DMS 273 (cell line): ENCODE results near the gene CAB39.

Source experiments
- DNase-seq: peaks from one replicate; lab custom pipeline; 2025; ENCODE audit not compliant: unreplicated experiment; lab: John Stamatoyannopoulos, UW

Gene CAB39

DNA sequence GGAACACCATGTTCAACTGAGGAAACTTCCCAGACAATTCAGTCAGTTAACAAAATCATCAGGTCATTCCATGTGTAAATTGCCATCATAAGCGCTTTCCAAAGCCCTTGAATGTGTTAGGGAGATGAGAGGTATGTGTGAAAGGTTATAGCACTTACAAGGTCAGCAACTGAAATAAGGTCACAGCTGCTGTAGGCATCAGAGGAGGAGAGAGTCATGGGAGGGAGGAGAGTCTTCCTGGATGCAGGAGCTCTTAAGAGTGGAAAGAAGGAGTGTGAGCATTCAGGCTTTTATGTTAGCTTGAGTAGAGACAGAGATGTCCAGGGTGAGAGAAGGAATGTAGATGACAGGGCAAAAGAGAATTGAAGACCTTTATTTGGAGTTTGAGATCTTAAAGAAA is 67.0 kb downstream of the CAB39 start:
- no peak for DNase-seq

DNA sequence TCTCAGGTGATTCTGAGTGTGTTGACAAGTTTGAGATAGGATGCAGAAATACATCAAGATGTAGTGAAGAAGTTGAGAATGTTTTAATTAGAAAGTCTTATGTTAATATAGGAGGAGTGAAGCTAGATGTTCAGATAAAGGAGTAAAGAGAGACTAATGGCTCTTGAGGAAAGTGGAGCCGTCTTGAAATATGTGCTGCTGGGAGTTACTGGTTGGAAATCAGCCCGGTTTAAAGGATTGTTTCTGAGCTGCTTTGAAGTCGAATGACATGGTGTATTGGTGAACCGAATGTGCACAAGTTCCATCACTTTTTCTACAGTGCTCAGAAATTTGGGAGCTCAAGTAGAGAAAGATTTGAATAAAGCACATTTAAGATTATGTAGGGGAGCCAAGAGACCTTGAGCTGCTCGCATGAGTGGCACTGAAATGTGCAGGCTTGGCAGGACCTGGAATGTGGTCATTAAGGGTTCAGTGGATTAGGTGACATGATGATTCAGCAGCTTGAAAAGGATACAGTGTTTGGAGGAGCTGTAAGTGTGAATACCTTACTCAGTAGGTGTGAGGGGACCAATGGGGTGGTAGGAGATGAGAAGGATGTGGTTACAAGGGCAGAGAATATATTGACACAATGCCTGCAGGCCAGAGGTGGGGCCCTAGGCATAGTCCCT is 68.6 kb downstream of the CAB39 start:
- no peak for DNase-seq

DNA sequence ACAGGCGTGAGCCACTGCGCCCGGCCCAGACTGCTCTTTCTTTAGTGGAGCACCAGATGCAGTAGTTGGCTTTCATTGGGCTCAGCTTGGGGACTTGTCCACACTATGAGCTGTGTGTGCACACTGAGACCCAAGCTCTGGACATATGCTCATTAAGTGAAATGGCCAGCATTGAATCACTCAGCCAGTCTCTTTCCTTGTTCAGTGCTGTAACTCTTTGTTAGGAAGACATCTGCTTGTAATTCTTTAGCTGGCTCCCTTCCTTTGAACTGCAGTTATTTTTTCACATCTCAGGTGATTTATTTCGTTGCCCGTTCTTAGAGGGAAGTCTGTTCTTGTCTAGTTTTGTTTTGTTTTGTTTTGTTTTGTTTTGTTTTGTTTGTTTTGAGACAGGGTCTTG is 70.5 kb downstream of the CAB39 start:
- DNase-seq, result no peak

DNA sequence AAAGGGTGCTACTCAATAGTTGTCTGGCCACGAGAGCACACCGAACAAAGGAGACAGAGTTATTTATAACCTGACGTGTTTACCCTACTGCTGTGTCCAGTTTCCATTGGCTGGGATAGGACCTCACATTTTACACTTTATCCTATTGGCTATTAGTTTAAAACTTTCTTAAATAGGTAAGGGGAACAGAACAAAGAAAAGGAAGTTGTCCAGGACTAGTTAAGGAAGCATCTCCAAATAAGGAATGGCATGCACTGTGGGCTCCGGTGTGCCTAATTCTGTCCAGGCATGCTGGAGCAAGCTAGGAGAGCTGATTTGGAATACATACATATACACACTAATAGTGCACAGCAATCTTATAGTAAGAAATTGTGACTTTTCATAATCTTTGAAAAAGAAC is 72.2 kb downstream of the CAB39 start:
- DNase-seq, result no peak

DNA sequence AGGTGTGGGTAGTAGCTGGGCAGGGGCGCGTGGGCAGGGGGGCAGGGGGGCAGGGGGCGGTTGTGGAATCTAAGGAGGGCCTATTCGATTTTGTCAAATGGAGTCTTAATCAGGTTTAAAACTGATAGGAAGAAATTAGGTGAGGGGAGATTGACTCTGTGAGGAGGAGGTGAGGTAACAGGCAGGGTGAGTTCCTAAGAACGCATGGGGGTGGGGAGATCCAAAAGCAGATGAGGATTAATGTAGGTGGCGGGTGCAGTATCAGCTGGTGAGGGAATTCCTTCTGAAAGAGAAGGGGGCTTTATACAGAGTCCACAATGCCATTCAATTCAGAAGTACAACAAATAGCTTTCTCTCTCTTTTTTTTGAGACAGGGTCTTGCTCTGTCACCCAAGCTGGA is 72.7 kb downstream of the CAB39 start:
- no peak for DNase-seq

DNA sequence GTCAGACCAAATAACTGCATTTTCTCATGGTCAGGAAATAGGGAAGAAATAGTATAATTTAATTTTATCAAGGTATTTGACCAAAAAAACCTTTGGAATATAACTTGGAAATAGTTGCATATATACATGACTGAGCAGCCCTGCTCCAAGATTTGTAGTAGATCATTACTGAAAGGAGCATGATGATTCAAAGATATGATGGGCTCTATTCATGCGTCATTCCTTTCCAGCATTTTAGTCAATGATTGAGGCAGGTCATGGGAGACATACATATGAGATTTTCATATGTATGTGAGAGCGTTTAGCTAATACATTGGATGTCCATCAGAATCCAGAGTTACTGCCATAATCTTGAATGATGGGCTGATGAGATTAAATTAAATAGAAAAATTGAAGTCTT is 74.5 kb downstream of the CAB39 start:
- no peak for DNase-seq

DNA sequence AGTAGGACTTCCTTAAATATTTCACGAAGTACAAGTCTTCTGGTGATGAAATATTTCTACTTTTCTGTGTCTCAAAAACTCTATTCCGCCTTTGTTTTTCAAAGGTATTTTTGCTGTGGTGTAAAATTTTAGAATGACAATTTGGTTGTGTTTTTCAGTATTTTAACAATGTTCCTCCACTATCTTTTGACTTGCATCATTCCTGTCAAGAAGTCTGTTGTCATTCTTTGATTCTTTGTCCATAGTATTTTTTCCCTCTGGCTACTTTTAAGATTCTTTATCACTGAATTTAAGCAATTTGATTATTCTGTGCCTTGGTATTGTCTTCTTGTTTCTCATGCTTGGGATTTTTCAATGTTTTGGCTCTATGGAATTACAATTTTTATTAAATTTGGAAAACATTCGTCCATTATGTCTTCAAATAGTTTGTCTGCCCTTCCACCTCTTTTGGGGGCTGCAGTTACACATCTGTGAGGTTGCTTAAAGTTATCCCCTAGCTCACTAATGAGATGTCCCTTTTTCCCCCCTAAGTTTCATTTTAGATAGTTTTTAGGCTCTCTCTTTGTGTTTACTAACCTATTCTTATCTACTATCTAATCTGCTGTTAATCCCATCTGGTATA is 76.0 kb downstream of the CAB39 start:
- no peak for DNase-seq

DNA sequence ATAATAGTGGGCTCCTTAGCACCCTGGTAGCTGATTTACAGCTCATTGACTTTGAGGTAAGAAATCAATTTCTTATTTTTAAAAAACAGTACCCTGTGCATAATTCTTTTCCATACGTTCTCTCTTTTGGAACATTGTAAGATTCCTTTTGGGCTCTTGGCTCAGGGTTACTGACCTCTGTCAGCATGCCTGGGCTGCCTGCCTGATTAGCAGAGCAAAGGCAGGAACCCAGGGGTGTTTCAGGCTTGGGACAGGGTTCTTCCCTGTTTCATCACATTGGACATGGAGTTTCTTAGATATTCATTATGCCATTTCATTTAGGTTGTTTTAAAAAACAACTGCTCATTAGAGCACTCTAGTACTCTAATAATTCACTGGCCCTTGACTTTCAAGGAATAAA is 78.3 kb downstream of the CAB39 start:
- no peak for DNase-seq

DNA sequence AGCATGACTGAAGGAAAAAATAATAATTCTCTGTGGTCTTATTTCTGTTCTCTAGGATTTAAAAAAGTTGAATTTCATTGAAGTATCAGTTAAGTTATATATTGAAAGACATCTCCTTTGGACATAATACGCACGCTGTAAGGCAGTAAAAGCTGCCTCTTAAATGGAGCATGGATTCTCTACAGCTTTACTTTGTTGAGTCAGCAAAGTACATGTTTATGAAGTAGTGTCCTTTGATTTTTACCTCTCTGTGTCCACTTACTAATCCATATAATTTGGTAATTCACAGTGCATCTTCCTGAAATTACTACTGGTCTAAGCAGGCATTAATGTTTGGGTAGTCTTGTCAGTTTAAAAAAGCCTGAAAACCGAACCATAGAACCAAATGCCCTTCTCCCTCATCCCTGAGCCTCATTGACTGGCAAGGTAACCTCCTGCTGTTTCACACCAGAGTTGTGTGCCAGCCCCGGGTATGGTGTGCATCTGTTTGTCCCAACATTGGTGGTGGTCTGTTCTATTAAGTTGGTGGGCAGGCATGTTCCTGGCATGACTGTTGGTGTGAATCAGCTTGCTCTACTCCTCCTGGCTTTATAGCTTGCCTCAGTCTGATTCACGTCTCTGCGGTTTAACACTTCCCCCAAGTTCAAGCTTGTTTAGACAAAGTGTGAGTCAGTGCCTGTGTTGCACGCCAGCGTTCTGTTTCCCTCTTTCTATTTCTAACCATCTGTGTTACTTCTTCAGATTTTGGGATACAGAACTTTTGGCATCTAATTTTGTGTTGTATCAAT is 81.1 kb downstream of the CAB39 start:
- DNase-seq, result no peak

DNA sequence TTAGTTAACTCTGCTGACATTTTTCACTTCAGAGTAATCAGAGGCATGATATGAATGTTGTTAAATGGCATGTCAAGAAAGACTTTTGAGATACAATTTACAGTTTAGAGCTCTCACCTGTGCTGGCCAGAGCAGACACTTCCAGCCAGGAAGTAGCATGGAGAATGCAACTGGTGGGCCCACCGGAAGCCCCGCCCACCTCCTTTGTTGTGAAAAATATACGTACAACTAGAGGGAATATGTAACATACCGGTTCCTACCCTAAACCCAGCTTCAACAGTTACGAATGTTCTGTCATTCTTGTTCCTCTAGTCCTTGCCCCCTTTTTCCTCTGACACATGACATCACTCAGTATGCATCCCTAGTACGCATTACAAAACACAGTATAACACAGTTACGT is 81.9 kb downstream of the CAB39 start:
- no peak for DNase-seq

DNA sequence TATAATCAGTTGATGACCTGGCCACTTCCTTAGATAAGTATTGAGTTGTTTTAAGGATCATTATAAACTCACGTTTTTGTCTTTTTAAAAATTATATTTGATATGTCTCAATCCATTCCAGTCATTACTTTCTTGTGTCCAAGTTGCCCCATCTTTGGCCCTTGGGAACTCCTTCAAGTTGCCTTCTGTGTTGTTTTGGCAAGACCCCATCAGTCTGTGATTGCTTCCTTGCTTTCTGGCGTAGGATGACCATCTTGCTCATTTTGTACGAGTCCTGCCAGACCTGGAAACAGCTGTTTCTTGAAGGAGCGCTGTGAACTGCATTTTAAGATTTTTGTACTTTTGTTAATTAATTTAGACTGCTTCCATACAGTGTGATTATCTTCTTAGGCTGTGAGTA is 83.2 kb downstream of the CAB39 start:
- no peak for DNase-seq

DNA sequence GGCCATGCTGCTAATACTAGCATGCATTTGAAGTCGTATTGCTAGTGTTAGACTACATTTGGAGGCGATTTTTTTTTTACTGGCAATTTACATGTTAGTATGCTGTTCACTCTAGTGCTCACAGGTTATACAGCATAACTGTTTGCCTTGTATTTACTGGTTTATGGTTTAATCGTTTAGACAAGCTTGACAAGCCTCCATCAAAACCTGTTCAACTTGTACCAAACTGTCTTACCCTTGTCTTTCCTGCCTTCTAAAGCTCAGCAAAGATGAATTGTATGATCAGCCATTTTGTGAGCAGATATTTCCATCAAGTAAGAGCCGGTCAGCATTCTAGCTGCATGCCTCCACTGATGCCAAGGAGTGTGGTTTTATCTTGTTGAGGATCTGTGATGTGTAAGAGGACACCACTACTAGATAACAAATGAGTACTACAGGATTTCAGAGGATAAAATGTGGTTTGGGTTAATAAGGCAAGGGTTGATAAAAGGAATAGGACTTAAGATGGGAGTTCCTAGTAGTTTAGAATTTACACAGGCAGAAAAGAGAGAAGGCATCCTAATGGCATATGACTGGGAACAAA is 83.7 kb downstream of the CAB39 start:
- no peak for DNase-seq

DNA sequence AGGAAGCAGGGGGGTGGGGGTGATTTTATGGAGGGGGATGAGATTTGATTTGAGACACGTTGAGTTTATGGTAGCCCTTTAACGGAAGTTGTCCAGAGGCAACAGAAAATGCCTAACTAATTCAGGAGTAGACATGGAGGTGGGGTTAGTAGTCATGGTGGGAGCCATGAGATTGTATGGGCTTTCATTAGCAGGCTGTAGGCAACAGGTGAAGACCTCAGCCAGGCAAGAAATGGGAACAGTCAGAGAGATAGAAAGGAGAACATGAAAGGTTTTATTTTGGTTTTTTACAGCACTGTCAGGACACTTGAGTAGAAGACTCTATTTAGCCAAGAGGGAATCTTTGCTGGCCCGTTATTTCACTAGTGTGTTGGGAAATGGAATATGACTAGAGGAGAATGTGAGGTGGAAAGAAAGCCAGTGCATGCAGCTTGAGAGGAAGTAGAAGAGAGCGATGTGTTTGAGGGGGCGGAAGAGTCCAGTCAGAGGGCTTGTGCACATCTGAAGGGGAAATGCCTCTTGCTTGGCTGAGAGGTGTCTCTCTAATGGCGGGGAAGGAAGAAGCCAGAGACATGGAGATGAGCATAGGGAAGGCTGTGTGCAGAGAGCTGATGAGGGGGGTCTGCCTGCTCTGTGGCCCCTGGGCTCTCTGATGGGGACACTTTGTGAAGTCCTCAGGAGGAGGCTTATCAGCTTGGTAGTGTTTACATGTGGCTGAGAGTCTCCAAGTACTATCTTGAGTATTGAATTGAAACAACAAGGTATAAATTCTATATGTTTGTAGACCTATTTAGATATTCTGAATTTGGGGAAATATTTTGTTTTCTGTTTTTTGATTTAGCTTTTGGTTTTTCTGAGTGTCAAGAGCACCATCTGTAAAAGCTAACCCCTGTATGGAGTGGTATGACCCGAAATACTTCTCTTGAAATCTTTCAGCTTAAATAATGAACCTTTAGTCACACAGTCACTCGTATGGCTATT is 85.2 kb downstream of the CAB39 start:
- DNase-seq, result no peak

DNA sequence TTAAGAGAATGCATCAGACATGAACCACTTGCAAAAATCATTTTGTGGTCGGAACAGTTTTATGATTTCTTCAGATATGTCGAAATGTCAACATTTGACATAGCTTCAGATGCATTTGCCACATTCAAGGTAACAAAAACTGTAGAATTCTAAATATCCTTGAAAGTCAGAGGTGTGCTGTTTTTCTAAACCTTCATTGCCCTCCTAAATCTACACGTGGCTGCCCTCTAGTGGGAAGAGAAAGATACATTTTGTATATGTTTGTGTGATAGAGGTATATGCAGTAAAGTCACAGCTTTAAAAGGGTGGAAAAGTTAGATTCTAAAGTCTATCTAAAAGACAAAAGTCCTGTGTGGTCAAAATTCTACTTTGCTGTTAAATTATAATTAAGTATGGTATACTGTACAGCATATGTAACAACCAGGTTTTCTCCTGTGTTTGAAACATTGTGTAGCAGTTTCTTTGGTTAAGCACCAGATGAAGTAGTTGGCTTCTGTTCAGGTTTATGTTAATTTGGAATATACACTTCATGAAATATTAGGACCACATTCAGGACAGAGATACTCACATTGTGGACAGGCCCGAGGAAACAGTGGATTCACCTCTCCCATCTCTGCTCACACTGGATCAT is 86.2 kb downstream of the CAB39 start:
- peak; percentile 65 for DNase-seq

DNA sequence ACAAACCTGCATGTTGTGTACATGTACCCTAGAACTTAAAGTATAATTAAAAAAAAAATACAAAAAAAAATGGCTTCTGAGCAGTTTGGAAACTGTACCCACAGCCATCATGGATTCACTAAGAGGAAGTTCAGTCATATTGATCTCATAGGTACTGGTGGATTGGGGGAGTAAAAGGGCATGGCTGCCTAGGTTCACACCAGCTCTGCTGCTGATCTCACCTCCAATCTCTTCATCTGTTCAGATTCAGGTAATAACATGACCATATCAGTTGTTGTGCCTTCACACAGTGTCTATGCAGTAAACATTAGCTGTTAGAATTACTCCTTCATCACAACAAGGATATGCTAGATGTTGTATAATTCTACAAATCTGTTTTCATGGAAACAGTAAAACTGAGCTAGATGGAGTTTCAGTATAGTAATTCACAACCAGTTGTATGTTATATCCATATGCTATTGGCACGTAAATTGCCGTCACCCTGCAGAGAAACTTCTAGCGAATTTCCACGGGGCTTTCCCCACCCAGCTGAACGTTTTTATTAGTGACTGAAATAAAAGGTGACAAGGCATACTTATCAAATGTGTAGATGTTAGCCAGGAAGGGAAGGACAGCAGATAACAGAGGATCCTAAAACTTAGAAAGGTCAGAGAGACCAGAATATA is 92.8 kb downstream of the CAB39 start:
- no peak for DNase-seq

DNA sequence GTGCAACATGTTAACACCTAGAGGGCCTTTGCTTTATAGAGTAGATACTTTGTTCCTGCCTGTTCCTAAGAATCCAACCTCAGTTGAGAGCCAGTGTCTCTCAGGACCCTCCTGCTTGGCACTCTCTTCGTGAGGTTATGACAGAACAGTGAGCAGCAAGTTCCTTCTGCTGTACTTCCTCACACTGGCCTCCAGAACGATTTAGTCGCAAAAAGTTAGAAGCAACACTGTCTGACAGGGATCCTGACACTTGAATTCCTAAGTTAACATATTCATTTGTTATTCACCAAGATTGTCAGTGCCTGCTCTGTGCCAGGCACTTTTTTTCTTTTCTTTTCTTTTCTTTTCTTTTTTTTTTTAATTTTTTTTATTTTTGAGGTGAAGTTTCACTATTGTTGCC is 95.1 kb downstream of the CAB39 start:
- no peak for DNase-seq

DNA sequence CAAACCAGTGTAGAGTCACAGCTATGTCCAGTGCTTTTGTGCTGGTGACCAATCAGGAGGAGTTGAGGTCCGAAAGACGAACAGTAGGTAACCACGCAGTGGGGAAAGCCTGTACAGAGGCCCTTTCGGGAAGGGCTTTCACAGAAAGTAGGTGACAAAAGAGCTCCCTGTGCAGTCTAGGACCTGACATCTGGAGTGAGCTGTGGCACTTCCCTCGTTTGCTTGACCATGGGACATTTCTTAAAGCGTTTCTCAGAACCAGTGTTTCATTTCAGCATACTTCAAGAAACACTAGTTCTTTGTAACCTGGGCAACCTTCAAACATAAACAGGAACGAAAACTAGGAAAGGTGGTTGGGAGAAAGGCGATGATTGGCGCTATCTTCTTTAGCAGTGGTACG is 96.4 kb downstream of the CAB39 start:
- no peak for DNase-seq

DNA sequence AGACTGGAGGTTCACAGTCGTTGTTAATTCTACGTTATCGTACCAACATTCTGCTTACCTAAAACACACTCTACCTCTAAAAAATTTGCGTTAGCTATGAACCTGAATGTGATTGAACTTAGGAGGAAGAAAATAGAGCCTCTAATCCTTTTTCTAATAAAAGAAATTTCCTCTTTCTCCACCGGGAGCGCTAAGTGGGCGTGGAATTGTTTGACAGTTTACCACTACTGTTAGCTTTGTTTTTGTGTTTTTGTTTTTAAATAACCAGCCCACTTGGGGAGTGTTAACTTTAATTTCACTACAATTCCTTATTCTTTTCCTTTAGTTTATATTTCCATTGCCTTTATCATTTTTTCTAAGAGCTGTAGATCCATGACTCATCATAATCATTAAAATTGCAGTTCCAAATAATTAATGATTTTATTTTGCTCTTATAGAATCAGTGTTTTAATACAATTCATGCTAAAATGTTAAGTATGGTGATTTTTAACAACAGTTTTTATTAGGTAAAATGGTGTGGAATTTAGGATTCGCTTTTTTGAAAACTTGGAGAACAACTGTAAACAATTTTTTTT is 97.1 kb downstream of the CAB39 start:
- peak; percentile 12 for DNase-seq

DNA sequence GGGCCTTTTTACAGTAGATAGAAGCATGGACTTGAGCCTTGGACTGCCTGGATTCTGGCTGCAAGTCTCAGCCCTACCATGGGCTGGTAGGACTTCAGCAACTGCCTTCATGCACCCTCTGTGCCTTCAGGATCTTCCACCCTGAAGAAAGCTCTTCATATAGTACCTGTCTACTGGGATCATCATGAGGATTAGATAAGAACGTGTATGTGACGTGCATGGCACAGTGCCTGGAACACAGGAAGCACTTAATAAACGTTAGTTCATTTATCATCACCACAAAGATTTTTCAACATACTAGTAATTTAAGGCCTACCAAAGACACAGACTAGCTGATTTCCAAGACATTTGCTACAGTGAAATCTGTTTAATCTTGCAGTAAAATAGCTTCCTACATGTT is 98.9 kb downstream of the CAB39 start:
- DNase-seq, result no peak

DNA sequence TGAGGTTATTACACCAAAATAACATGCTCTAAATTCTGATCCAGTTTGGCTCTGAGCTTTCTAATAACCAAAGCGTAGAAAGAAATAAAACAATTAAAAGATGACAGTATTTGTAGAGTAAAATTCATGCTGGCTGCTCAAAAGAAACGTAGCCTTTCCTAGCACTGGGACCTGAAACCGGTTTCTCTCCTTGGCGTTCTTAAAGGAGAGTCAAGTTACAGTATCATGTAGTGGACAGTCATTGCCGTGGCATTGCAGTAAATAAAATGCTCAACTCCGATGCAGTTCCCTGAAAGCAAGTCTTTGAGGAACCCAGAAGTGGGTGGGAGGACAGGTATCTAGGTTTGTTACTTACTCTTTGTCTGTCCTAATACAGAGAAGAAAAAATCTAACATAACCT is 99.4 kb downstream of the CAB39 start:
- DNase-seq, result no peak
